Endothelial cell of umbilical vein (primary cell): ENCODE measurements around the gene CORO1A. TPM values are rescaled to one million over a fixed set of nuclear protein-coding genes. Genes with fewer than 3 reads are reported as not detected.
"Not testable (repeated sequence)": the region's sequence is repeated elsewhere in the genome, so short reads cannot be mapped to it uniquely, and the experiment has no call there.

Source experiments
- BruUV-seq: library from RNA; stranded (reverse); fragments of 400-500 nt; replicated peaks from 2 replicates; lab custom pipeline; 2021; lab: Mats Ljungman, UMichigan
- CTCF ChIA-PET: fragments of 300-600, 350-600 bp; sonication (Branson Sonifier 250); formaldehyde crosslinking; loops from one replicate; lab custom pipeline; 2021; ENCODE audit warnings: antibody characterized with exemption, inconsistent platforms; lab: Charles Lee
- POLR2A ChIA-PET: fragments of 300-600, 350-600 bp; sonication (Branson Sonifier 250); formaldehyde crosslinking; loops from one replicate; lab custom pipeline; 2021; ENCODE audit warnings: antibody characterized with exemption, inconsistent platforms; lab: Charles Lee
- DNase-seq: peaks from one replicate; pipeline ENCODE4 v3.0.0-alpha.2; 2011; ENCODE audit warnings: low read depth, low spot score
- FAIRE-seq: peaks from 2 replicates; lab custom pipeline; 2011; peaks lifted over from hg19 to GRCh38; lab: Jason Lieb, UNC
- H2AFZ ChIP-seq: 2 replicates; pipeline ENCODE4 v1.6.0; 2012; ENCODE audit warnings: low read depth, low read length, control low read depth, inconsistent platforms
- H3K27ac ChIP-seq: 2 replicates; pipeline ENCODE4 v1.5.1; 2011; ENCODE audit warnings: low read depth, mild to moderate bottlenecking, control low read depth, low read length, moderate library complexity; ENCODE audit not compliant: insufficient read depth
- H3K27me3 ChIP-seq, 2 experiments: 2 replicates each; pipeline versions ENCODE4 v1.6.0 to v1.6.1; 2011; ENCODE audit warnings: low read length in 2 of 2, mixed read lengths in 1 of 2; ENCODE audit not compliant: control insufficient read depth in 2 of 2, insufficient read depth in 2 of 2
- H3K36me3 ChIP-seq, 2 experiments: 2 replicates in 1 of 2; 3 replicates in 1 of 2; pipeline ENCODE4 v1.5.1; 2011; ENCODE audit warnings: low read length in 2 of 2, mild to moderate bottlenecking in 1 of 2, moderate library complexity in 1 of 2; ENCODE audit not compliant: control insufficient read depth in 2 of 2, insufficient read depth in 2 of 2; ENCODE audit errors: extremely low read depth in 1 of 2
- H3K4me1 ChIP-seq: 3 replicates; pipeline ENCODE4 v1.5.1; 2011; ENCODE audit warnings: mild to moderate bottlenecking, low read length; ENCODE audit not compliant: control insufficient read depth, insufficient read depth; ENCODE audit errors: extremely low read depth
- H3K4me2 ChIP-seq: 2 replicates; pipeline ENCODE4 v1.6.1; 2011; ENCODE audit warnings: low read length, control low read depth, mixed read lengths; ENCODE audit not compliant: insufficient read depth
- H3K4me3 ChIP-seq, 3 experiments: fragments of 200-600 bp in 1 of 3; sonication (generic), shearing (Covaris generic) in 1 of 3; replicated peaks in 1 of 3; 2 replicates each; pipeline ENCODE4 v1.5.1; 2011 to 2016; ENCODE audit warnings: control low read depth in 3 of 3, low read length in 3 of 3, mild to moderate bottlenecking in 2 of 3, inconsistent platforms in 1 of 3, low read depth in 1 of 3, moderate library complexity in 1 of 3; ENCODE audit not compliant: insufficient read depth in 1 of 3
- H3K79me2 ChIP-seq: 2 replicates; pipeline ENCODE4 v1.6.0; 2012; ENCODE audit warnings: low read length, inconsistent platforms; ENCODE audit not compliant: control insufficient read depth, insufficient read depth
- H3K9ac ChIP-seq: replicated peaks from 2 replicates; pipeline ENCODE3; 2011; ENCODE audit warnings: low read length, control low read depth; ENCODE audit not compliant: insufficient read depth; ENCODE audit errors: extremely low read depth
- H3K9me1 ChIP-seq: replicated peaks from 3 replicates; pipeline ENCODE4 v1.6.0; 2011; ENCODE audit warnings: mild to moderate bottlenecking, low read length; ENCODE audit not compliant: control insufficient read depth, insufficient read depth; ENCODE audit errors: extremely low read depth
- H3K9me3 ChIP-seq: replicated peaks from 2 replicates; pipeline ENCODE4 v1.5.1; 2012; ENCODE audit warnings: low read length, inconsistent platforms; ENCODE audit not compliant: control insufficient read depth, insufficient read depth
- H4K20me1 ChIP-seq: replicated peaks from 2 replicates; pipeline ENCODE3; 2011; ENCODE audit warnings: mild to moderate bottlenecking, low read length; ENCODE audit not compliant: control insufficient read depth, insufficient read depth; ENCODE audit errors: extremely low read depth
- dilution Hi-C: fragments of 300-500 bp; cut with MboI; formaldehyde crosslinking; loops from one replicate; pipeline ENCODE4 v1.15.0; 2019; ENCODE audit warnings: low sequenced_read_pairs; ENCODE audit not compliant: extremely low pct_ligation_motif_present
- intact Hi-C: fragments of 100-400 bp; cut with micrococcal nuclease; formaldehyde crosslinking; loops from one replicate; pipeline ENCODE4 v1.10.0; 2022
- polyA plus RNA-seq, 4 experiments: library from polyadenylated mRNA; depleted of rRNA in 3 of 4; stranded (reverse) in 3 of 4; unstranded in 1 of 4; fragments of >200 nt; gene quantifications; 2 replicates each; pipeline versions ENCODE4 v1.2.1 to v1.2.3, GENCODE V29; 2011 to 2012; ENCODE audit warnings: missing spikeins in 1 of 4
- total RNA-seq: library from RNA; stranded (reverse); gene quantifications from 2 replicates; pipeline ENCODE4 v1.2.3, GENCODE V29; 2021

CORO1A gene
- total and polyA plus RNA-seq, 2 donors (not counting 3 experiments of a cell fraction or from before 2014, with no cell fraction given) = 6.1 to 6.4 TPM

- H3K27ac ChIP-seq, H4K20me1 ChIP-seq, H3K4me1 ChIP-seq, intact Hi-C loops, H3K9me3 ChIP-seq, H3K9ac ChIP-seq, H3K9me1 ChIP-seq, H3K4me3 ChIP-seq, H3K27me3 ChIP-seq, POLR2A ChIA-PET, DNase-seq, dilution Hi-C loops, H3K36me3 ChIP-seq, H2AFZ ChIP-seq, FAIRE-seq, H3K79me2 ChIP-seq, H3K4me2 ChIP-seq, CTCF ChIA-PET: not testable (repeated sequence)
- BruUV-seq = TSS peak; percentile 60
These were observed 9.7 kb downstream of the CORO1A start for GRCh38 chr16:30193098-30193497.

DNA sequence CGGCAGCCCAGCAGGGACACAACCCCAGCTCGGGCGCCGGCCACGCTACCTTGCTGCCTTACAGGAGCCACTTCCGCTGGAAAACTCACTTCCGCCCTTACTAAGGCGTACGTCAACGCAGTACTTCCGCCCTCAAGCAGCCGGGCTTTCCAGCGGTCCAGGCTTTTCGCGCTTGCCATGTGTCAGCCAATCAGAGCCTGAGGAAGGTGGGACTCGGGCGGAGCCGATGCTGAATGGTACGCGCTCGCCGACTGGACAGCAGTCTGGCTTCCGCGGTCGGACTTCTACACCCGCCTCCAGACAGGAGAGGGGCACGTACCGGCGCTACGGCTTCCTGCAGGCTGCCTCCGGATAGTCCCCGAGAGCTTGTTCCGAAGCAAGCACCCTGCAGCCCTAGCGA, 10.2 kb downstream of the CORO1A start, which contains the start of the genes BOLA2B and SLX1A:
Gene BOLA2B, minus strand, starts transcription at position 52 of the 400 bp plus-strand sequence. CDS start 71 bp downstream, outside the sequence.
Gene SLX1A, plus strand, starts transcription at position 261 of the 400 bp plus-strand sequence. CDS start 210 bp downstream, outside the sequence.
- H3K27me3 ChIP-seq, H3K36me3 ChIP-seq, H4K20me1 ChIP-seq, H3K9me1 ChIP-seq, H3K9me3 ChIP-seq, POLR2A ChIA-PET, H3K4me2 ChIP-seq, H3K9ac ChIP-seq, intact Hi-C loops, H3K79me2 ChIP-seq, DNase-seq, dilution Hi-C loops, H3K4me1 ChIP-seq, H3K27ac ChIP-seq, CTCF ChIA-PET, H2AFZ ChIP-seq, BruUV-seq: not testable (repeated sequence)
- peak within 1 kb of the TSS in 1 of 3 experiments; percentile 28 for H3K4me3 ChIP-seq
- peak; percentile 100 for FAIRE-seq

DNA sequence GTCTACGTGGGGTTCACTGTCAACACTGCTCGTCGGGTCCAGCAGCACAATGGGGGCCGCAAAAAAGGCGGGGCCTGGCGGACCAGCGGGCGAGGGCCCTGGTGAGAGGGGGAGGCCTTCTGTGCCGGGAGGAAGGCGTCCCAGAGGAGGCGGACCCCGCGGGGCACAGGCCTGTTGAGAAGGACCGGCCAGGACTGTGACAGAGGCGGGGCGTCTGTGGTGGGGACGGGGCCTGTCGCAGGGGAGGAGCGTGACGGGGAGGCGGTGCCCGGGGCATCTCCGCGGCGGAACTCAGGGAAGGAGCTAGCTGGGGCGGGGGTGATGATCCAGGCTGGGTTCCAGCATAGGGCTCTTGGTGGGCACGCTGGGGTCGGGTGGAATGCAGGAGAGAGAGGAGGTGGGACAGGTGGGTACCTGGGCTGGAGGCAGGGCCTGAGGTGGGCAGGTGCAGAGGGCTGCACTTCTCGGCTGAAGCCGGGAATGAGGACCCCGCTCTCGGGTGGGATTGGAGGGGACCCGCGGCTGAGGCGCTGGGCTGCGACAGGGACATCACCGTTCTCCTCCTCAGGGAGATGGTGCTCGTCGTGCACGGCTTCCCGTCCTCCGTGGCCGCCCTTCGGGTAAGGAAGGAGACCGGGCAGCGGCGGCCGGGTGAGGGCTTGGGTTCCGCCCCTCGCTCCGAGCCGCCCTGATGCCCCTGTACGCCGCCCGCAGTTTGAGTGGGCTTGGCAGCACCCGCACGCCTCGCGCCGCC, 10.9 kb downstream of the CORO1A start:
- H3K27me3 ChIP-seq, CTCF ChIA-PET, H3K79me2 ChIP-seq, H3K4me2 ChIP-seq, intact Hi-C loops, H3K4me1 ChIP-seq, H3K9me3 ChIP-seq, H3K27ac ChIP-seq, H2AFZ ChIP-seq, H3K9me1 ChIP-seq, BruUV-seq, POLR2A ChIA-PET, H4K20me1 ChIP-seq, dilution Hi-C loops, FAIRE-seq, H3K9ac ChIP-seq, DNase-seq, H3K36me3 ChIP-seq: not testable (repeated sequence)
- peak overlapping the region in 1 of 3 experiments; percentile 28 for H3K4me3 ChIP-seq

DNA sequence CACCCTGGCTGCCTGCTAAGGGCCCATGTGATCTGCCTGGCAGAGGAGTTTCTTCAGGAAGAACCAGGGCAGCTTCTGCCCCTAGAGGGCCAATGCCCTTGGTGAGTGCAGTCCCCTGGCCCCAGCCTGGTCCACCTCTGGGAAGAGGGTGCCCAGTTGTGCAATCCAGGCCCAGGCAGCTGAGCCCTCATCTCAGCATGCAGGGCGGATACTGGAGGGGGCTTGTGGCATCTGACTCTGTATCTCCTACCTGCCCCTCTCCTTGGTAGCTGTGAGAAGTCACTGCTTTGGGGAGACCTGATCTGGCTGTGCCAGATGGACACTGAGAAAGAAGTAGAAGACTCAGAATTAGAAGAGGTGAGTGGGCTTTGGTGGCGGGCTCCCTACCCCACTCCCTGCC, 13.6 kb downstream of the CORO1A start:
- DNase-seq, H3K27me3 ChIP-seq, H3K36me3 ChIP-seq, H3K79me2 ChIP-seq, BruUV-seq, H3K27ac ChIP-seq, intact Hi-C loops, H4K20me1 ChIP-seq, H2AFZ ChIP-seq, H3K4me2 ChIP-seq, H3K9me3 ChIP-seq, POLR2A ChIA-PET, H3K4me3 ChIP-seq, FAIRE-seq, H3K9me1 ChIP-seq, CTCF ChIA-PET, H3K4me1 ChIP-seq, H3K9ac ChIP-seq, dilution Hi-C loops: not testable (repeated sequence)
